CD4-positive, CD25-positive, alpha-beta regulatory T cell (primary cell): ENCODE results near the gene PRRX1. TPM values are rescaled to one million over a fixed set of nuclear protein-coding genes. Genes with fewer than 3 reads are reported as not detected.

Source experiments
- ATAC-seq, 2 donors: fragments of 150-1000 bp; cut with Tn5 transposase; one replicate each; pipeline ENCODE4 v1.10.0; 2021; ENCODE audit warnings: low read depth in 2 of 2, moderate number of reproducible peaks in 2 of 2, moderate library complexity in 1 of 2
- DNase-seq, 3 donors: peaks; one replicate each; pipeline versions ENCODE4 v3.0.0 to v3.0.0-alpha.2; 2012 to 2022; ENCODE audit warnings: mixed read lengths in 1 of 3
- H3K27ac ChIP-seq: one replicate; pipeline ENCODE4 v1.7.0; 2013; ENCODE audit warnings: mild to moderate bottlenecking, low read length; ENCODE audit not compliant: insufficient read depth, poor library complexity, severe bottlenecking
- H3K27me3 ChIP-seq: one replicate; pipeline ENCODE4 v1.7.0; 2013; ENCODE audit warnings: low read length; ENCODE audit not compliant: control insufficient read depth, insufficient read depth
- H3K36me3 ChIP-seq: one replicate; pipeline ENCODE4 v1.7.0; 2013; ENCODE audit warnings: mild to moderate bottlenecking, low read length, moderate library complexity; ENCODE audit not compliant: control insufficient read depth, insufficient read depth
- H3K4me1 ChIP-seq: 2 replicates; pipeline ENCODE4 v1.7.0; 2013; ENCODE audit warnings: mild to moderate bottlenecking, low read length; ENCODE audit not compliant: insufficient read depth, control insufficient read depth, poor library complexity, severe bottlenecking
- H3K4me3 ChIP-seq: one replicate; pipeline ENCODE4 v1.7.0; 2013; ENCODE audit warnings: low read depth, mild to moderate bottlenecking, low read length, moderate library complexity
- H3K9me3 ChIP-seq, 2 experiments: 1 replicate in 1 of 2; 2 replicates in 1 of 2; pipeline ENCODE4 v1.7.0; 2013; ENCODE audit warnings: low read length in 2 of 2, mild to moderate bottlenecking in 1 of 2, moderate library complexity in 1 of 2; ENCODE audit not compliant: control insufficient read depth in 2 of 2
- H3K27ac Mint-ChIP-seq, 3 donors: one replicate each; pipeline ENCODE4 v1.8.0; 2020 to 2022; ENCODE audit warnings: mild to moderate bottlenecking in 3 of 3, mixed read lengths in 3 of 3, moderate library complexity in 2 of 3
- H3K27me3 Mint-ChIP-seq: one replicate; pipeline ENCODE4 v1.8.0; 2022; ENCODE audit warnings: mild to moderate bottlenecking, mixed read lengths
- H3K36me3 Mint-ChIP-seq: one replicate; pipeline ENCODE4 v1.8.0; 2020; ENCODE audit warnings: mixed read lengths
- H3K4me1 Mint-ChIP-seq, 4 donors: one replicate each; pipeline ENCODE4 v1.8.0; 2020 to 2022; ENCODE audit warnings: mixed read lengths in 4 of 4, mild to moderate bottlenecking in 1 of 4
- H3K4me3 Mint-ChIP-seq, 4 donors: one replicate each; pipeline ENCODE4 v1.8.0; 2020 to 2022; ENCODE audit warnings: mild to moderate bottlenecking in 4 of 4, mixed read lengths in 4 of 4, moderate library complexity in 3 of 4
- H3K9me3 Mint-ChIP-seq, 7 donors: one replicate each; pipeline ENCODE4 v1.8.0; 2020 to 2022; ENCODE audit warnings: mixed read lengths in 7 of 7, mild to moderate bottlenecking in 3 of 7, moderate library complexity in 2 of 7
- polyA plus RNA-seq, 4 donors: library from polyadenylated mRNA; unstranded; fragments of 300-500 nt; fragmentation: Illumina TruSeq; gene quantifications; one replicate each; pipeline ENCODE4 v1.2.3, GENCODE V29; 2021
- total RNA-seq: library from RNA; stranded (reverse); gene quantifications from one replicate; pipeline ENCODE4 v1.2.3, GENCODE V29; 2022

Gene PRRX1
- total and polyA plus RNA-seq, 5 donors from 2014 or later = 0.11 to 1.3 TPM; not detected in 3

- no peak overlapping the region for H3K4me3 Mint-ChIP-seq
- DNase-seq = no peak
- Histone ChIP-seq H3K36me3 (no peaks in the 10 kb centered on the region), H3K27me3 (peaks cover 55% of the 10 kb centered on the region), H3K4me3 (no peak overlapping the region), H3K9me3 (no peaks in the 10 kb centered on the region), H3K4me1 (no peaks in the 10 kb centered on the region), H3K27ac (no peak overlapping the region)
- H3K4me1 Mint-ChIP-seq = peaks cover 0 to 16% (median 9%) of the 10 kb centered on the region in 4 donors
- peaks cover 0 to 7% (median 1%) of the 10 kb centered on the region in 7 donors for H3K9me3 Mint-ChIP-seq
- no peak for ATAC-seq
- H3K27ac Mint-ChIP-seq = no peak overlapping the region
- peaks cover 77% of the 10 kb centered on the region for H3K27me3 Mint-ChIP-seq
- peaks cover 5% of the 10 kb centered on the region for H3K36me3 Mint-ChIP-seq
Measured at GRCh38 chr1:170672316-170672715, 8.4 kb downstream of the PRRX1 start.

- no peak for DNase-seq
- H3K4me3 Mint-ChIP-seq = no peak overlapping the region
- no peak overlapping the region for H3K27ac ChIP-seq
Measured at GRCh38 chr1:170674239-170674638, 10.3 kb downstream of the PRRX1 start.

GRCh38 chr1:170674986-170675385, 11.1 kb downstream of the PRRX1 start:
- DNase-seq = no peak
- H3K27ac ChIP-seq = no peak overlapping the region
- H3K4me1 ChIP-seq = no peaks in the 10 kb centered on the region
- H3K4me1 Mint-ChIP-seq = peaks cover 0 to 6% (median under 1%) of the 10 kb centered on the region in 4 donors
- no peak overlapping the region for H3K4me3 ChIP-seq
- no peak overlapping the region for H3K4me3 Mint-ChIP-seq
- peaks cover 43% of the 10 kb centered on the region for H3K27me3 ChIP-seq
- no peaks in the 10 kb centered on the region for H3K9me3 ChIP-seq
- ATAC-seq = no peak
- H3K36me3 Mint-ChIP-seq = no peaks in the 10 kb centered on the region
- H3K27me3 Mint-ChIP-seq = peaks cover 57% of the 10 kb centered on the region
- H3K36me3 ChIP-seq = no peaks in the 10 kb centered on the region
- H3K27ac Mint-ChIP-seq = no peak overlapping the region
- peaks cover 0 to 4% (median 0%) of the 10 kb centered on the region in 7 donors for H3K9me3 Mint-ChIP-seq

More at GRCh38 chr1:170674239-170674638, 10.3 kb downstream of the PRRX1 start:
- Histone ChIP-seq H3K9me3 (no peaks in the 10 kb centered on the region), H3K36me3 (no peaks in the 10 kb centered on the region), H3K27me3 (peaks cover 50% of the 10 kb centered on the region), H3K4me1 (no peaks in the 10 kb centered on the region), H3K4me3 (no peak overlapping the region)
- Mint-ChIP-seq H3K27me3 (peaks cover 64% of the 10 kb centered on the region), H3K27ac (no peak overlapping the region), H3K4me1 (peaks cover 0 to 6% (median 3%) of the 10 kb centered on the region in 4 donors), H3K36me3 (no peaks in the 10 kb centered on the region), H3K9me3 (peaks cover 0 to 4% (median 1%) of the 10 kb centered on the region in 7 donors)
- no peak for ATAC-seq

- Mint-ChIP-seq H3K27me3 (peaks cover 48% of the 10 kb centered on the region), H3K9me3 (peaks cover 0 to 4% (median 0%) of the 10 kb centered on the region in 7 donors)
- no peak for ATAC-seq
Measured at GRCh38 chr1:170675865-170676264, 11.9 kb downstream of the PRRX1 start.

GRCh38 chr1:170676628-170677027, 12.7 kb downstream of the PRRX1 start:
- H3K27me3 Mint-ChIP-seq = peaks cover 40% of the 10 kb centered on the region
- ATAC-seq (no peak), DNase-seq (no peak)
- H3K4me1 Mint-ChIP-seq = peaks cover 0 to 6% (median 0%) of the 10 kb centered on the region in 4 donors
- H3K4me3 Mint-ChIP-seq = no peak overlapping the region
- H3K9me3 Mint-ChIP-seq = peaks cover 0 to 4% (median 0%) of the 10 kb centered on the region in 7 donors
- Histone ChIP-seq H3K4me3 (no peak overlapping the region), H3K9me3 (no peaks in the 10 kb centered on the region), H3K27me3 (peaks cover 32% of the 10 kb centered on the region), H3K27ac (no peak overlapping the region), H3K4me1 (no peaks in the 10 kb centered on the region), H3K36me3 (no peaks in the 10 kb centered on the region)
- H3K36me3 Mint-ChIP-seq = no peaks in the 10 kb centered on the region
- no peak overlapping the region for H3K27ac Mint-ChIP-seq

More at GRCh38 chr1:170675865-170676264, 11.9 kb downstream of the PRRX1 start:
- DNase-seq = no peak
- H3K27ac Mint-ChIP-seq = no peak overlapping the region
- Histone ChIP-seq H3K9me3 (no peaks in the 10 kb centered on the region), H3K36me3 (no peaks in the 10 kb centered on the region), H3K4me3 (no peak overlapping the region), H3K4me1 (no peaks in the 10 kb centered on the region), H3K27ac (no peak overlapping the region), H3K27me3 (peaks cover 37% of the 10 kb centered on the region)
- peaks cover 0 to 6% (median under 1%) of the 10 kb centered on the region in 4 donors for H3K4me1 Mint-ChIP-seq
- H3K36me3 Mint-ChIP-seq = no peaks in the 10 kb centered on the region
- no peak overlapping the region for H3K4me3 Mint-ChIP-seq

GRCh38 chr1:170678027-170678600, 14.2 kb downstream of the PRRX1 start:
- Histone ChIP-seq H3K36me3 (no peaks in the 10 kb centered on the region), H3K4me1 (no peaks in the 10 kb centered on the region), H3K27ac (no peak overlapping the region), H3K27me3 (peaks cover 18% of the 10 kb centered on the region), H3K9me3 (no peaks in the 10 kb centered on the region), H3K4me3 (no peak overlapping the region)
- H3K4me1 Mint-ChIP-seq = peaks cover 0 to 6% (median 0%) of the 10 kb centered on the region in 4 donors
- H3K27me3 Mint-ChIP-seq = peaks cover 30% of the 10 kb centered on the region
- DNase-seq (no peak), ATAC-seq (no peak)
- H3K4me3 Mint-ChIP-seq = no peak overlapping the region
- no peaks in the 10 kb centered on the region for H3K36me3 Mint-ChIP-seq
- no peak overlapping the region for H3K27ac Mint-ChIP-seq
- peaks cover 0 to 4% (median 0%) of the 10 kb centered on the region in 7 donors for H3K9me3 Mint-ChIP-seq

GRCh38 chr1:170680428-170680827, 16.5 kb downstream of the PRRX1 start:
- no peaks in the 10 kb centered on the region for H3K4me1 ChIP-seq
- DNase-seq (no peak), ATAC-seq (no peak)
- H3K27me3 ChIP-seq = peaks cover 7% of the 10 kb centered on the region
- H3K27ac Mint-ChIP-seq = no peak overlapping the region
- H3K4me3 ChIP-seq = no peak overlapping the region
- no peaks in the 10 kb centered on the region for H3K9me3 ChIP-seq
- H3K4me3 Mint-ChIP-seq = no peak overlapping the region
- H3K27me3 Mint-ChIP-seq = peaks cover 24% of the 10 kb centered on the region
- no peaks in the 10 kb centered on the region for H3K4me1 Mint-ChIP-seq
- H3K27ac ChIP-seq = no peak overlapping the region
- no peaks in the 10 kb centered on the region for H3K36me3 Mint-ChIP-seq
- H3K36me3 ChIP-seq = no peaks in the 10 kb centered on the region
- peaks cover 0 to 1% (median 0%) of the 10 kb centered on the region in 7 donors for H3K9me3 Mint-ChIP-seq

- peaks cover 7% of the 10 kb centered on the region for H3K27me3 ChIP-seq
- Mint-ChIP-seq H3K4me1 (no peaks in the 10 kb centered on the region), H3K4me3 (no peak overlapping the region)
Measured at GRCh38 chr1:170682169-170682568, 18.2 kb downstream of the PRRX1 start.

More at GRCh38 chr1:170682169-170682568, 18.2 kb downstream of the PRRX1 start:
- H3K9me3 ChIP-seq = no peaks in the 10 kb centered on the region
- no peaks in the 10 kb centered on the region for H3K36me3 ChIP-seq
- Mint-ChIP-seq H3K9me3 (no peaks in the 10 kb centered on the region), H3K36me3 (no peaks in the 10 kb centered on the region), H3K27ac (no peak overlapping the region), H3K27me3 (peaks cover 26% of the 10 kb centered on the region)
- ATAC-seq = no peak
- H3K27ac ChIP-seq = no peak overlapping the region
- no peak for DNase-seq
- H3K4me1 ChIP-seq = no peaks in the 10 kb centered on the region
- no peak overlapping the region for H3K4me3 ChIP-seq
